IPS-20b (cell line): Measurements from ENCODE around the gene VEPH1.

Experiments
- H3K27ac ChIP-seq: one replicate; pipeline ENCODE4 v1.5.1; 2013; ENCODE audit warnings: low read length
- H3K27me3 ChIP-seq: 2 replicates; pipeline ENCODE4 v1.6.1; 2013; ENCODE audit warnings: mild to moderate bottlenecking, low read length, inconsistent platforms; ENCODE audit not compliant: insufficient read depth
- H3K36me3 ChIP-seq: 2 replicates; pipeline ENCODE4 v1.6.1; 2013; ENCODE audit warnings: low read depth, mild to moderate bottlenecking, inconsistent platforms, low read length, moderate library complexity; ENCODE audit not compliant: insufficient read depth
- H3K4me1 ChIP-seq: 2 replicates; pipeline ENCODE4 v1.6.1; 2013; ENCODE audit warnings: mild to moderate bottlenecking, control low read depth, inconsistent platforms, low read length, moderate library complexity; ENCODE audit not compliant: insufficient read depth
- H3K4me3 ChIP-seq: 2 replicates; pipeline ENCODE4 v1.5.1; 2013; ENCODE audit warnings: mild to moderate bottlenecking, low read length, inconsistent platforms
- H3K9ac ChIP-seq: 2 replicates; pipeline ENCODE4 v1.6.1; 2013; ENCODE audit warnings: low read depth, mild to moderate bottlenecking, inconsistent platforms, low read length, moderate library complexity
- H3K9me3 ChIP-seq: 2 replicates; pipeline ENCODE4 v1.6.1; 2013; ENCODE audit warnings: mild to moderate bottlenecking, low read depth, low read length, inconsistent platforms; ENCODE audit not compliant: insufficient read depth

VEPH1 gene

DNA sequence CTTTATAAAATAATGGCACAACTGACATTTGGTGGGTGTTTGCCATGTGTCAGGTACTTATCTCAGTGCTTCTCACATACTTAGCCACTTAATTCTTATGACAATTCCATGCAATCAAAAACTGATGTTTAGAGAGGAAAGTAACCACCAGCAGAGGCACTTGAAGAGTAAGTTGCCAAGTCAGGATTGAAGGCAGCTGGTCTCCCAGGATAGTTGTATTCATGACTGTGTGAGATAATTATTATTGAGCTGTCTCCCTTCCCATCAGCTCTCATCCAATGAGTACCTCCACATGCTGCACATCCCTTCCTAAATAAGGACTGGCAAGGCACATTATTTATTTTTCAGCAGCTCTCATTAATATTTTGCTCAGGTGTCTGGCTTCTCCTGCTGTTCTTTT is 4.8 kb downstream of the VEPH1 start:
- Histone ChIP-seq H3K27me3 (0 out of 2 replicates have a peak, but pooled peaks cover 10% of the 10 kb centered on the region), H3K9ac (peak overlapping the region; percentile 49; the same call in 1 of the 2 replicates), H3K4me3 (peak overlapping the region; percentile 63; the same call in 1 of the 2 replicates), H3K9me3 (no peaks in the 10 kb centered on the region), H3K36me3 (no peaks in the 10 kb centered on the region; the same call in 1 of the 2 replicates), H3K27ac (no peak overlapping the region), H3K4me1 (peaks cover 40% of the 10 kb centered on the region)

DNA sequence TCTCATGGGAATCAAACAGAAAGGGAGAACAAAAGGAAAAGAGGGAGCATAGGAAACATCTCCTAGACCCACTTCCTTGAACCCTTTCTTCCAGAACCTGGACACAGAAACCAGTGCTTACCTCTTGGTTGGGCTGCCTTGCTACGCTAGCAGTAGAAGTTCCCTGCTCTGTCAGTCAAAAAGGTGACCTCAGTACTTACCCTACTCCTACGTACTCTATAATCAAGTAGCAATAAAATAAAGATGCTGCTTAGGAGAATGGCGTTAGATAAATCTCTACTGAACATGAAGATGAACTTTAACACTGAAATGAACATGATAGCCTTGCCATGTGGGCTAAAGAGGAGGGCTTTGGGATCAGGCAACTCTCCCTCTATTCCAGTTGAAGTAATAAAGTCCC is 7.4 kb downstream of the VEPH1 start:
- no peak overlapping the region for H3K27ac ChIP-seq

DNA sequence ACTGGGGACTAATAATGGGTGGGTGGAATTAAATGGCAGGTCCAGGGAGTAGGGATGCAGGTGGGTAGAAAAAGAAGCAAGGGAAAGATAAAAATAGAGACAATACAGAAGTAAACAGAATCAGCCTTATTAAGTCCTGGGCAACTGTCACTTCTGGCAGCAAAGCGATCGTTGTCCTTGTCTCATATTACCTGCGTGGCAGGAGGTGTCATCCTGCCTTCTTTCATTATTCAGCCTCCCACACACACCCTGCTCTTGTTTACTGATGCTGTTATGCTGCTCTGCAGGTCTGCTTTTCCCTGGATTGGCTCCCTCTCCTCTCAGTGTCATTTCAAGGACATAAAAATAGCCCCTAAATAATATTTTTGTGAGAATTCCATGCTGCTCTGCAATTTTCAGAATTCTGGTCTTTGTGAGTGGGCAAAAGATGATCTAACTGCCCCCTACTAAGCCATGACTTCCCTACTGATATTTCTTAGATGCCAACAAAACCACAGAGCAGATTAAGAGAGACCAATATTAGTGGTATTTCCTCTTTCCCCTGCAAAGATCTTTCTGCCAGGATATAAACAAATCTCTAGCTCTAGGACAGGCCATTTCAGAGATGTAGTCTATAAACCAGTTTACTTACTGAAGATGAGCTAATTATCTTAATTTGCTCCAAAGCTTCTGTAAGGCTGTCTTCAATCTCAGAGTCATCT is 8.5 kb downstream of the VEPH1 start:
- no peaks in the 10 kb centered on the region; the same call in 1 of the 2 replicates for H3K36me3 ChIP-seq
- no peaks in the 10 kb centered on the region for H3K9me3 ChIP-seq
- H3K27ac ChIP-seq: no peak overlapping the region

More for the DNA sequence above, 7.4 kb downstream of the VEPH1 start:
- Histone ChIP-seq H3K4me1 (peaks cover 24% of the 10 kb centered on the region), H3K36me3 (no peaks in the 10 kb centered on the region; the same call in 1 of the 2 replicates), H3K9me3 (no peaks in the 10 kb centered on the region), H3K9ac (no peak overlapping the region), H3K27me3 (0 out of 2 replicates have a peak, but pooled peaks cover 10% of the 10 kb centered on the region), H3K4me3 (no peak overlapping the region)

GRCh38 chr3:157493627-157494550 is 9.3 kb downstream of the VEPH1 start:
- H3K27me3 ChIP-seq: 0 out of 2 replicates have a peak, but pooled peaks cover 9% of the 10 kb centered on the region
- H3K4me1 ChIP-seq: peaks cover 15% of the 10 kb centered on the region
- no peaks in the 10 kb centered on the region for H3K9me3 ChIP-seq
- no peaks in the 10 kb centered on the region; the same call in 1 of the 2 replicates for H3K36me3 ChIP-seq
- H3K9ac ChIP-seq: no peak overlapping the region
- H3K27ac ChIP-seq: no peak overlapping the region
- no peak overlapping the region for H3K4me3 ChIP-seq

More for the DNA sequence above, 8.5 kb downstream of the VEPH1 start:
- H3K27me3 ChIP-seq: 0 out of 2 replicates have a peak, but pooled peaks cover 10% of the 10 kb centered on the region
- no peak overlapping the region for H3K4me3 ChIP-seq
- H3K4me1 ChIP-seq: peaks cover 18% of the 10 kb centered on the region
- no peak overlapping the region for H3K9ac ChIP-seq

DNA sequence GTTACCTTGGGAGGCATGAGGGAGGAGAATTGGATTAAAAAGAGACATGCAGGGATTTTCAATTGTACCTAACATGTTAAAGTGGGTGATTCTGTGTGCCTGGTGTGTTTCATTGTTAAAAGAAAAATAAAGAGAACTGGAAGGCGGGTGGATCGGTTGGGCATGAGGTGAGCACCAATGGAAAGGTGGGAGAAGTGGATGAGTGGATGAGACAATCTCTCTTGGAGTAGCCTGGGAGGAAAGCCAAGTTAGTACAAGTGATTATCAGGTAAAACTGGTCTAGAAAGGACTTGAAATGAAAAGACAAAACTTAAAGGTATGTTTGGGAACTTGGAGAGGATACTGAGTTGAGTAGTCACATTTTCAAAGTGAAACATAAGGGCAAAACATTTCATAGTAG is 12.1 kb downstream of the VEPH1 start:
- no peaks in the 10 kb centered on the region for H3K27me3 ChIP-seq
- no peak overlapping the region for H3K27ac ChIP-seq
- peaks cover 5% of the 10 kb centered on the region; the same call in 1 of the 2 replicates for H3K4me1 ChIP-seq
- no peaks in the 10 kb centered on the region for H3K9me3 ChIP-seq
- H3K36me3 ChIP-seq: no peaks in the 10 kb centered on the region; the same call in 1 of the 2 replicates
- no peak overlapping the region for H3K4me3 ChIP-seq
- H3K9ac ChIP-seq: no peak overlapping the region

GRCh38 chr3:157488144-157488543 is 15.1 kb downstream of the VEPH1 start:
- H3K9ac ChIP-seq: no peak overlapping the region
- H3K27ac ChIP-seq: no peak overlapping the region
- H3K4me1 ChIP-seq: no peaks in the 10 kb centered on the region
- H3K4me3 ChIP-seq: no peak overlapping the region
- no peaks in the 10 kb centered on the region for H3K36me3 ChIP-seq
- H3K27me3 ChIP-seq: no peaks in the 10 kb centered on the region
- H3K9me3 ChIP-seq: no peaks in the 10 kb centered on the region

GRCh38 chr3:157487339-157487738 is 15.9 kb downstream of the VEPH1 start:
- H3K4me1 ChIP-seq: no peaks in the 10 kb centered on the region
- H3K9me3 ChIP-seq: no peaks in the 10 kb centered on the region
- no peak overlapping the region for H3K27ac ChIP-seq
- H3K4me3 ChIP-seq: no peak overlapping the region
- no peaks in the 10 kb centered on the region for H3K27me3 ChIP-seq
- no peaks in the 10 kb centered on the region for H3K36me3 ChIP-seq
- H3K9ac ChIP-seq: no peak overlapping the region

DNA sequence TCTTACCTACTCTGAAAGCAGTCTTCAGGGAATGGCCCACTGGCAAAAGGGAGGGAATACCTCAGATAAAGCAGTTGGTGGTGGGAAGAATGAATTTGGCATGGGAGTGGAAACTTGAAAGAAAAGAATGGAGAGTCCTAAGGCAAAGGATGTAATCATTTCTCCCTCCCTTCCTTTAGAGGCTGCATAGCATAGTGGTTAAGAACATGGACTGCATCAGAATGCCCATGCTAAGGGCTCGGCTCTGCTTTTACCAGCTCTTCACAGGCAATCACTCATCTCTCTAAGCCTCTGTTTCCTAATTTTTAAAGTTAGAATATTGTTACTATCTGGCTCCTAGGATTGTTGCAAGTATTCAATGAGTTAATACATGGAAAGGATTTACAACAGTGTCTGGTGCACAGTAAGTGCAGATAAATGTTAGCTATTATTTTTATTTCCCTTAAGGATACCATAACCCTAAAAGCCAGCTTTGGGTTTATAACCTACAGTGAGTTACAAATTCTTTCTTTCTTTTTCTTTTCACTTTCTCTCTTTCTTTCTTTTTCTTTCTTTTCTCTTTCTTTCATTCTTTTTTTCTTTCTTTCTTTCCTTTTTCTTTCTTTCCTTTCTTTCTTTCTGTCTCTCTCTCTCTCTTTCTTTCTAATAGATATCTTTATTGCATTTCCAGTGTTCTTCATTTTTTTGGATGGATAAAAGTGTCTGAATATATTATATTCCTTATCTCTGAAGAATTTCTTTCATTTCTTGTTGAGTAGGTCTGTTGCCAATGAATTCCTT is 23.6 kb downstream of the VEPH1 start:
- no peak overlapping the region for H3K4me3 ChIP-seq

DNA sequence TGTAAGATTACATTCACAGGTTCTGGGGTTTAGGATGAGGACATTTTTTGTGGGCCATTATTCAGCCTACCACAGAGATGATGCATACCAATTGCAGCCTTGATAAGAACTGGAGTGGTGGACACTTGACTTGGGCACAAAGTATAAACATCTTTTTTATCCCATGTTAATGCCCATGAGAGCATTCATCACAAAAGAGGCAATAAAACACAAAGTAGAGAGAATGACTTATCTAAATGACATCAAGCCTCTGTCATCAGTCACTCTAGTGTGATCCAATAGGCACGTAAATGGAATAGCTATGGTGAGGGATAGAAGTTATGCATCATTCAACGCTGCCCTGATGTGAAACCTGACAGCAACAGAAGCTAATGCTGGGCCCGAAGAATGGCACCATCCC is 25.8 kb downstream of the VEPH1 start:
- no peaks in the 10 kb centered on the region for H3K36me3 ChIP-seq
- H3K4me1 ChIP-seq: no peaks in the 10 kb centered on the region
- peaks cover 7% of the 10 kb centered on the region; the same call in 1 of the 2 replicates for H3K9me3 ChIP-seq
- H3K27ac ChIP-seq: no peak overlapping the region
- no peaks in the 10 kb centered on the region for H3K27me3 ChIP-seq
- H3K4me3 ChIP-seq: no peak overlapping the region
- no peak overlapping the region for H3K9ac ChIP-seq

More for the DNA sequence above, 23.6 kb downstream of the VEPH1 start:
- Histone ChIP-seq H3K9ac (no peak overlapping the region), H3K27ac (no peak overlapping the region), H3K4me1 (no peaks in the 10 kb centered on the region), H3K9me3 (peaks cover 7% of the 10 kb centered on the region; the same call in 1 of the 2 replicates), H3K36me3 (no peaks in the 10 kb centered on the region), H3K27me3 (no peaks in the 10 kb centered on the region)

DNA sequence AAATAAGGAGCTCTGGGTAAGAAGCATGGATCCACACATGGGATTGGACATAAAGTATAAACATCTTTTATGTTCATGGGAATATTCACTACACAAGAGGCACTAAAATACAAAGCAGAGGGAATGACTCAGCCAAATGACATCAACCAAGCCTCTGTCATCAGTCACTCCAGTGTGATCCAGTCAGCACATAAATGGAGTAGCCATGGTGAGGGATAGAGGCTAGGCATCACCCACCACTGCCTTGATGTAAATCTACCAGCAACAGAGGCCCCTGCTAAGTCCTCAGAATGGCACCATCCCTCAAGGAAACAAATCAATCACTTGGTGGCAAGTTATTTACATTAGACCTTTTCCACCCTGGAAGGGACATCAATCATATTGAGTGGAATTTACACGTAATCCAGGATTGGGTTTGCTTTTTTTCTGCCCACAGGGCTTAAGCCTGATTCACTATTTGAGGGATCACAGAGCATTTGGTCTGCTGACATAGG is 27.2 kb downstream of the VEPH1 start:
- Histone ChIP-seq H3K4me1 (no peaks in the 10 kb centered on the region), H3K36me3 (no peaks in the 10 kb centered on the region), H3K9ac (no peak overlapping the region), H3K4me3 (no peak overlapping the region), H3K9me3 (no peaks in the 10 kb centered on the region), H3K27me3 (no peaks in the 10 kb centered on the region), H3K27ac (no peak overlapping the region)

GRCh38 chr3:157472648-157473047 is 30.6 kb downstream of the VEPH1 start:
- H3K9me3 ChIP-seq: no peaks in the 10 kb centered on the region
- no peaks in the 10 kb centered on the region for H3K4me1 ChIP-seq
- no peaks in the 10 kb centered on the region for H3K27me3 ChIP-seq
- H3K4me3 ChIP-seq: no peak overlapping the region
- H3K9ac ChIP-seq: no peak overlapping the region
- no peak overlapping the region for H3K27ac ChIP-seq
- no peaks in the 10 kb centered on the region for H3K36me3 ChIP-seq
